GM21786 (cell line): ENCODE measurements around the gene SAP25.
A peak's percentile ranks its signal among the peaks of the same experiment; 100 is the strongest.

ENCODE experiments used
- ATAC-seq: cut with Tn5 transposase; IDR thresholded peaks from one replicate; pipeline ENCODE4 v1.9.1; 2021; ENCODE audit not compliant: unreplicated experiment

The SAP25 gene

DNA sequence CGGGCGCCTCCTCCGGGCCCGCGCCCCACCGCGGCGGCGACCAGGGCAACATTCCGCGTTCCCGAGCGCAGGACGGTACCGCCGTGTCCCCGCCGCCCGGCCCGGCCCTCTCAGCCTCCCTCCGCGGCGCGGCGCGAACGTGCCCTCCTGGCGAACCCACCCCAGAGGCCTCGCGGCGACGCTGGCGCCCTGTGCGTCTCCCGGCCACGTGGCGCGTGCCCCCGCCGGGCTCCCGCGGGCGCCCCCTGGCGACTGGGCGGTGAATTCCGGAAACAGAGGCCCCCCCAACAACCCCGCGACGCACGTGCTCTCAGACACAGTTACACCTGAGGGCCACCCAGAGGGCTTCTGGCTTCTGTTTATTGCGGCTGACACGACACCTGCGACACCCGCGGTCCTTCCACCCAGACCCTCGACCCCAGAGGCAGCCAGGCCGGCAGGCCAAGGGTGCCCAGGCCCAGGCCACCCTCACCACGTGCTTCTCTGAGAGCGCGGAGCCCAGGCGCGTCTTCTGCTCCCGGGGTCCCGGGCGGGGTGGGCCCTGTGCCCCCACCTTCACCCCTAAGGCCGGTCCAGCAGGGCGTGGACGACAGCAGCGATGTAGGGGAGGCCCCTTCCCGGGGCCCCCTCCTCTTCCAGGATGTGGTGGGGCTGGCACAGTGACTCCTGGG, at the start of gene SAP25:
Gene SAP25, minus strand, starts transcription at position 210 of the 671 bp plus-strand sequence. Its CDS starts 158 bp downstream, at position 52.
- no peak for ATAC-seq

- no peak for ATAC-seq
Measured at GRCh38 chr7:100621554-100621953, 47.9 kb upstream of the SAP25 start.

- ATAC-seq = no peak
Measured at GRCh38 chr7:100620804-100621203, 47.1 kb upstream of the SAP25 start.

DNA sequence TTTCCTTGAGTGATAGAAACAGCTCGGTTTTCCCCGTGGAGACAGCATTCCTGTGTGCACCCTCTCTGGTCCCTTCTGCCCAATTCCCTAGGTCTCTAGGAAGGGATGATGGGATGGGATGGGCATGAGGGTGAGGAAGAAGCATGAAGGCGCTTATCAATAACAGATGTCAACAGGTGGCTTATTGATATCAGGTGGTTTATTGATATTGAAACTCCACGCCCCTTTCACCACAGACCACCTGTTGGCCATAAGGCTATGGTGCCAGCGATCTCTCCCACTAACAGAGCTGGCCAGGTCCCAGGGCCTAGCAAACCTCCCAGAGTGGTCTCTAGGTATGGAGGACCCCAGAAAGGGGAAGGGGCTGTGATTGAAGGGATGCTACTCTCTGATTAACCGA, 46.5 kb upstream of the SAP25 start:
- no peak for ATAC-seq

- no peak for ATAC-seq
Measured at GRCh38 chr7:100614308-100614861, 40.7 kb upstream of the SAP25 start.

GRCh38 chr7:100613412-100614175, 39.9 kb upstream of the SAP25 start:
- ATAC-seq = no peak

DNA sequence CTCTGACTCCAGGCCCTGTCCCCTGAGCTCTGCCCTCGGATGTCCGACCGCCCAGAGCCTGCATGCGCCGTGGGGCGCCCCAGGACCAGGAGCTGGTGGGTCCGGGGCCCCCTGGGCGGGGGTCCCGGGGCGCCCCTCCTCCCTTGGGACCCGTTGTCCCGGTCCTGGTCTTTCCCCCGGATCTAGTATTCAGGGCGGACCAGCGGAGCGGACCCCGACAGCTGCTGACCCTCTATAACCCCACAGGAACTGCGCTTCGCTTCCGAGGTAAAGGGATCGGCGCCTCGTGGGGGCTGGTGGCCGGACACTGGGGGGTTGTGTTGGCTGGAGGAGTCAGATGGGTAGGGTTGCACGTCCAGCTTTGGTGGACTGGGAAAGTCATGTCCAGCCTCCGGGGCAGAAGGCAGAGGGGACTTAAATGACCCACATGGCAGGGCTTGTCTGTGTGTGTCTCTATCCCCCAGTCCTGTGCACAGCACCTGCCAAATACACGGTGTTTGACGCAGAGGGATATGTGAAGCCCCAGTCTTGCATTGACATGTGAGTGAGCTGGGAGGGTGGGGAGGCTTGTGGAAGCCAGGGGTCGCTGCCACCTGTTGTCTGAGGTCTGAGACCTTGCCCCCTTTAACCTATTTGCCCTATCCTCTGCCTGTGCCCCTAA, 39.2 kb upstream of the SAP25 start:
- ATAC-seq = peak; percentile 1

DNA sequence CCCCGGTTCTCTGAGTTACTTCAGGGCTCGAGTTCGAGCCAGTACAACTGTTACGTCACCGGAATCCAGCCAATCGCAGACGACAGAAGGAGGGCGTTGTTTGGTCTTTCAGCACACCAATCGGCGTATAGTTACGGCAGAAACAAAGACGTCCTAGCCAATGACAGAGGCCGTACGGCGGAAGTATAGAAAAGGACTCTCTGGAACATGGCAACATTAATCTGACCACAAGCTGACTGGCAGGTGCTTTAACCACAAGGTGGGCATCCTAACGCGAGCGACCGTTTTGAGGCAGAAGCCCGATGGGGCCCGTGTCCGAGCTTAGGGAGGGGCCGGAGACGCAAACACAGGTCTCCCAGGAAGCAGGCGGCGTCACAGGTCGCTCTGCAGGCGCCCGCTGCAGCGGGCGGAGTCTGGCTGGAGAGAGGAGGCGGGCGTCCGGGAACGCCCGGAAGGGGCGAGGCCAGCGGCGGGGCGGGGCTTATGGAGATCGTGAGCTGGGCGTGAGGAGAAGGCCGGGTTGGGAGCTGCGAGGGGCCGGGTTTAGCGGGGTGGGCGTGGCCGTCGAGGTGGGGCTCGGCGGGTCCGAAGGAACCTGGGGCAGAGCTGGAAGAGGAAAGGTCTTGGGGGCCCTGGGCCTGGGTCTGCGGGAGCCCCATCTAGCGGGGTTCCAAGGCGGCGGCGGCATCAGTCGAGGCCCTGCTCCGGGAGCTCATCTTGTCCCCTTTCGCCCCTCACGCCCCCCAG, 38.5 kb upstream of the SAP25 start, which contains the start of gene MOSPD3:
Gene MOSPD3, plus strand, starts transcription at position 558 of the 747 bp plus-strand sequence. CDS start 252 bp downstream, outside the sequence.
- ATAC-seq = peak; percentile 90

DNA sequence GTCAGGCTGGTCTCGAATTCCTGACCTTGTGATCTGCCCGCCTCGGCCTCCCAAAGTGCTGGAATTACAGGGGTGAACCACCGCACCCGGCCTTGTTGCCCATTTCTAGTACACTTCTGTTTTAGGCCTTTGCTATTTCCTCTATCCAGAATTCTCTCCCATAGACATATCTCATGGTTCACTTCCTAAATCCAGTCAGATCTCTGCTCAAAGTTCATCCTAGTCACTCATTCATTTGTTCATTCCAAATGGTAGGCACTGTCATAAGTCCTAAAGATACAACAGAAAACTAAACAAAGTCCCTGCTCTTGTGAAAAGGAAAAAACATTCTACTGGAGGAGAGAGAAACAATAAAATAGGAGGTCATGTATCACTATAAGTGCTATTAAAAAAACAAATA, 36.3 kb upstream of the SAP25 start:
- no peak for ATAC-seq

GRCh38 chr7:100607111-100607510, 33.4 kb upstream of the SAP25 start:
- ATAC-seq = no peak

DNA sequence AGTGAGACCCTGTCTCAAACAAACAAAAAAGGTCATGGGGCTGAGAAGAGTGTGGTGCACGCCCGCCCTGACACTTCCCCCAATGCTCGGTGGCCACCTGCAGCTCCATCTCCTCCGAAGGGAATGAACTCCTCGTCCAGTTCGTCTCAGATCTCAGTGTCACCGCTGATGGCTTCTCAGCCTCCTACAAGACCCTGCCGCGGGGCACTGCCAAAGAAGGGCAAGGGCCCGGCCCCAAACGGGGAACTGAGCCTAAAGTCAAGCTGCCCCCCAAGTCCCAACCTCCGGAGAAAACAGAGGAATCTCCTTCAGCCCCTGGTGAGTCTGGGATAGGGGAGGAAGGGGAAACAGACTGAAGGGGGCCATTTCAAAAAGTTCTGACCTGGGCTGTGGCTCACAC, 32.6 kb upstream of the SAP25 start:
- no peak for ATAC-seq

DNA sequence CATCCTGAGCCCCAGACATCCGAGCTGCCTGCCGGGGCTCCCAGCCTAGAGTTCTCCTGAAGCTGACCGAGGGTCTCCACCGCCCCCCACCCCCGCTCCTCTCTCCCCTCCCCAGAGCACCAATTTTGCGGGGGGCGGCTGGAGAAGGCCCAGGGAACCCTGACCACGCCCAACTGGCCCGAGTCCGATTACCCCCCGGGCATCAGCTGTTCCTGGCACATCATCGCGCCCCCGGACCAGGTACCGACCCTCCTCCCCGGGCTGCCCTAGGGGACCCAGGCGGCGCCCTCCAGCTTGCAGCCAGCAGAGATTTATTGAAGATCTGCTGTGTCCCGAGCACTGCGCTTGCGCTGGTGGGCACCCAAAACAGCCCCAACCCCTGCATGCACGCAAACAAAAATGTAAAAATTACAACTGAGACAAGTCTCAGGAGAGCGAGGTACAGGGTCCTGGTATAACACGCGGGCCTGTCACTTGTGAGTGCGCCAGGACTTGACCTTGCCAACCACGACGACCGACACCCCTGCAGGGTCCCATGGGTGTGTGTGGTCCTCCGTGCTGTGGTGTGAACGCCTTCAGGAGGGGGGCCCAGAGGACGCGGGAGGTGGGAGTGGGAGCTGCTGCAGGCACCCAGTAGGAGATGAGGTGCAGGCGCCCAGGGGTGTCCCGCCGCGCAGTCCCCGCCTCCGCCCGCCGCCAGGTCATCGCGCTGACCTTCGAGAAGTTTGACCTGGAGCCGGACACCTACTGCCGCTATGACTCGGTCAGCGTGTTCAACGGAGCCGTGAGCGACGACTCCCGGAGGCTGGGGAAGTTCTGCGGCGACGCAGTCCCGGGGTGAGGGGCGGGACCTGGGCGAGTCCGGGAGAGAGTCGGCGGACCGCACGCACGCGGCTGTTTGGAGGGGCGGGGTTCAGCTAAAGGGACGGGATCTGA, 31.5 kb upstream of the SAP25 start:
- no peak for ATAC-seq

DNA sequence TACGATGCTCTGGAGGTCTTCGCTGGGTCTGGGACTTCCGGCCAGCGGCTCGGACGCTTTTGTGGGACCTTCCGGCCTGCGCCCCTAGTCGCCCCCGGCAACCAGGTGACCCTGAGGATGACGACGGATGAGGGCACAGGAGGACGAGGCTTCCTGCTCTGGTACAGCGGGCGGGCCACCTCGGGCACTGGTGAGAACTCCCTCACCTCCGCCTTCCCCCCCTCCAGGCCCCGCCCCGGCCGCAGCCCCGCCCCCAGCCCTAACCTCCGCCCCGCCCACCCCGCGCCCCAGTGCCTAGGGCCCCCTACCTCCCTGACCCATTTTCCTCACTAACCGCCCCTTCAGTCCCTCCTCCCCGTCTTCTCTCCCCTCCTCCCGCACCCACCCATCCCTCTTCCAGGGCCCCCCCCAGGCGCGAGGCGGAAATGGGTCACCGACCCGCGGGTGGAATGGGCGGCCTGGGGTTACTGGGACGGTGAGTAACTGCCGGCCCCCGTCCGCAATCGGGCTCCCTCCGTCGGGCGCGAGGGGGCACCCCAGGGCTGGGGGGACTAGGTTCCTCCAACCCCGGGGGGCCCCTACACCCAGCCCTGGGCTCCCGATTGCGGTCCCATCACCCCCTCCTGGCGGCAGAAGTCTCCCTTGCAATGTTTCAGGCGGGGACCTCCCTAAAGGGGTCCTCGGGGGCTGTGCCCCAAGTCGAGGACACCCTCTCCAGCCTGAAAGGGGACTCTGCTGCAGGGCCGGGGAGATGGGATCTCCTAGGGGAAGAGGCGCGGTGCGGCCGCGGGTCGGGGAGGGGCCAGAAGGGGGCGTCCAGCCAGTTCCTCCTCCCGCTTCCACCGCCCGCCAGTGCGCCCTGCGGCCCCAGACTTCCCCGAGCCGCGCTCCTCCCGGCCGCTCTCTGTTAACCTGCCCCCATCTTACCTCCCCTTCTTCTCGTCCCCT, 30.6 kb upstream of the SAP25 start:
- ATAC-seq = peak; percentile 52

GRCh38 chr7:100603726-100604027, 30.0 kb upstream of the SAP25 start:
- no peak for ATAC-seq

DNA sequence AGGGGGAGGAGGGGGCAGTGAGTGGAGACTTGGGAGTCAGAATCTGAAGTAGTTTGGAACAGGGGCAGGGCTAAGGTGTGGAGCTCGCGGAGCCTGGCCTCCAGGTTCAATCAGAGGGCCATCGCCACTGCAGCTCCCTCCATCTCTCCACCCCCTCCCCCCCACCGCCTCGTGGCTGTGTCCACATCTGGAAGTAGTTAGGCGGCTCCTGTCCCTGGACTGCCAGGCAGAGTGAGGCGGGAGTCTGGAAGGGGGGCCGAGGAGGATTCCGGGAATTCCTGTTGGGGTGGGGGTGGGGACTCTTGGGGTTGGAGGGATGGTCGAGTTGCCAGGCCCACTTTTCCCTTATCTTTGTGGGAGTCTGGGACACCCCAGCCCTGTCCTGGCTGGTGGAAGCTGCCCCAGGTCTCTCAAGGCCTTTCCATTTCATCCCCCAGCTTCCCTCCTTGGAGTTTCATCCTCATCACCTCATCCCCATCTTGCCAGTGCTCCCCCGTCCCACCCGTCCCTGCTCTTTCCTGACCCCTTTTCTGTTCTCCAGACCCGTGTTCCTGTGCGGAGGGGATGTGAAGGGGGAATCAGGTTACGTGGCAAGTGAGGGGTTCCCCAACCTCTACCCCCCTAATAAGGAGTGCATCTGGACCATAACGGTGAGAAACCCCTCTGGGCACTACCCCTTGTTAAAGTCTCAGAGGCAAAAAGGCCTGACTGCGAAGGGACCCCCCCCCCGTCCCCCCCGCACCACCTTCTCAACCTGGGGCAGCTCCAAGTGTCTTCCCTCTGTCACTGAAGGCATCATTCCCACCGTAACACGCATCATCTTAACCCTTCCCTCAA, 29.4 kb upstream of the SAP25 start:
- ATAC-seq = no peak

DNA sequence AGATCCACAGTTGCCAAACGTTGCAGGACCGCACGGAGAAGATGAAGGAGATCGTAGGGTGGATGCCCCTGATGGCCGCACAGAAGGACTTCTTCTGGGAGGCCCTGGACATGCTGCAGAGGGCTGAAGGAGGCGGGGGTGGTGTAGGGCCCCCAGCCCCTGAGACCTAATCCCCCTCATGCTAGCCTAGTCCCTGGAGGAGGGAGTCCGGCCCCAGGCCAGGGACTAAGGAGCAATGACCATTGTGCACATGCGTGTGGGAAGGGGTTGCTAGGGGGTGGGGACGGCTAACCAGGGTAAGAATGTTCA, 27.0 kb upstream of the SAP25 start:
- no peak for ATAC-seq

- no peak for ATAC-seq
Measured at GRCh38 chr7:100599911-100600729, 26.4 kb upstream of the SAP25 start.
